PC-9 (cell line): Measurements from ENCODE around the gene TMOD1. TPM values are rescaled to one million over a fixed set of nuclear protein-coding genes. Genes with fewer than 3 reads are reported as not detected.

Experiments used
- BruUV-seq: library from RNA; stranded (reverse); fragments of 400-500 nt; replicated peaks from 2 replicates; lab custom pipeline; 2021; lab: Mats Ljungman, UMichigan
- CTCF ChIA-PET: fragments of 300-600 bp; sonication (Branson Sonifier 250); formaldehyde crosslinking; loops from one replicate; lab custom pipeline; 2022; ENCODE audit warnings: antibody characterized with exemption; lab: Charles Lee
- POLR2A ChIA-PET: fragments of 300-600 bp; sonication (Branson Sonifier 250); formaldehyde crosslinking; loops from one replicate; lab custom pipeline; 2022; ENCODE audit warnings: antibody characterized with exemption; ENCODE audit not compliant: unreplicated experiment; lab: Charles Lee
- DNase-seq, 2 experiments: peaks; one replicate each; pipeline versions ENCODE4 v3.0.0 to v3.0.0-alpha.2; 2015 to 2022; ENCODE audit warnings: mixed read lengths in 1 of 2
- H2AFZ ChIP-seq: fragments of 200-600 bp; sonication (generic); 2 replicates; pipeline ENCODE4 v1.8.1; 2017; ENCODE audit warnings: antibody characterized with exemption
- H3F3A ChIP-seq: fragments of 200-600 bp; sonication (generic); 2 replicates; pipeline ENCODE4 v1.8.1; 2017; ENCODE audit warnings: antibody characterized with exemption, mild to moderate bottlenecking, low read depth; ENCODE audit not compliant: insufficient read depth
- H3K27ac ChIP-seq: fragments of 200-600 bp; sonication (generic); 2 replicates; pipeline ENCODE4 v1.6.1; 2016; ENCODE audit warnings: mixed run types
- H3K27me3 ChIP-seq: fragments of 200-600 bp; sonication (generic); 2 replicates; pipeline ENCODE4 v1.6.1; 2016; ENCODE audit warnings: low read depth, mixed run types; ENCODE audit not compliant: insufficient read depth
- H3K36me3 ChIP-seq: fragments of 200-600 bp; sonication (generic); 2 replicates; pipeline ENCODE4 v1.6.1; 2016; ENCODE audit warnings: low read depth, mixed run types
- H3K4me1 ChIP-seq: fragments of 200-600 bp; sonication (generic); replicated peaks from 2 replicates; pipeline ENCODE4 v1.6.1; 2016; ENCODE audit warnings: mixed run types; ENCODE audit not compliant: insufficient read depth
- H3K4me2 ChIP-seq: fragments of 200-600 bp; sonication (generic); 2 replicates; pipeline ENCODE4 v1.6.1; 2017; ENCODE audit warnings: mixed run types
- H3K4me3 ChIP-seq: fragments of 200-600 bp; sonication (generic); 2 replicates; pipeline ENCODE4 v1.6.1; 2016; ENCODE audit warnings: mixed run types
- H3K79me2 ChIP-seq: fragments of 200-600 bp; sonication (generic); 2 replicates; pipeline ENCODE4 v1.6.1; 2017; ENCODE audit warnings: low read depth, mixed run types
- H3K9me2 ChIP-seq: fragments of 200-600 bp; sonication (generic); 2 replicates; pipeline ENCODE4 v1.8.1; 2017; ENCODE audit warnings: mild to moderate bottlenecking; ENCODE audit not compliant: insufficient read depth
- H3K9me3 ChIP-seq: fragments of 200-600 bp; sonication (generic); 2 replicates; pipeline ENCODE4 v1.8.1; 2016; ENCODE audit warnings: low read depth; ENCODE audit not compliant: insufficient read depth
- H4K20me1 ChIP-seq: fragments of 200-600 bp; sonication (generic); 2 replicates; pipeline ENCODE4 v1.8.1; 2017; ENCODE audit not compliant: insufficient read depth
- EZH2 ChIP-seq: fragments of 200-600 bp; sonication (generic); IDR thresholded peaks from 2 replicates; pipeline ENCODE4 v1.8.0; 2017; ENCODE audit warnings: antibody characterized with exemption, low read depth
- intact Hi-C: fragments of 100-400 bp; cut with micrococcal nuclease; formaldehyde crosslinking; loops from one replicate; pipeline ENCODE4 v1.10.0; 2022; ENCODE audit not compliant: unreplicated experiment
- total RNA-seq: library from RNA; stranded (reverse); gene quantifications from 2 replicates; pipeline ENCODE4 v1.2.3, GENCODE V29; 2021
- TF ChIP-seq, protein P1 (sequence below): fragments of 200-600 bp; sonication (generic); conservative IDR thresholded peaks from 2 replicates; pipeline ENCODE4 v1.6.1; 2017; ENCODE audit warnings: mixed run types, antibody characterized with exemption, mild to moderate bottlenecking, moderate library complexity

Gene TMOD1
- total RNA-seq, 1 experiment from 2014 or later = 6.8 TPM

DNA sequence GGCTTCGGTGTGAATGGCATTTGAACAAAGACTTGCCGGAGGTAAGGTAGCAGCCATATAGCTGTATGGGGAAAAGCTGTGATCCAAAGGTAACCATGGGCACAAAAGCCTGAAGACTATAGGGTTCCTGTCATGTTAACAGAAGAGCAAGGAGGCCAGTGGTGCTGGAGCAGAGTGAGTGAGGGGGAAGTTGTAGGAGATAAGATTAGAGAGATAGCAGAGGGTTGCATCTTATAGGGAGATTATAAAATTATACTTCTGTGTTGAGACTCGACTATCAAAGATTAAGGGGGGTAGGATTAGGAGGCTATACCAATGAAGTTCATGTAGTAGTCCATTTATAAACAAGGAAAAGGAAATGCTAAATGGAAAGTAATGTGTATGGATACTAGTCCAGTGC is 135.4 kb downstream of the TMOD1 start:
- H2AFZ ChIP-seq = no peak overlapping the region
- peaks cover 27% of the 10 kb centered on the region for H3K4me1 ChIP-seq
- intact Hi-C loops = no loop called here
- H4K20me1 ChIP-seq = peaks cover 52% of the 10 kb centered on the region
- TF ChIP-seq, protein P1, sequence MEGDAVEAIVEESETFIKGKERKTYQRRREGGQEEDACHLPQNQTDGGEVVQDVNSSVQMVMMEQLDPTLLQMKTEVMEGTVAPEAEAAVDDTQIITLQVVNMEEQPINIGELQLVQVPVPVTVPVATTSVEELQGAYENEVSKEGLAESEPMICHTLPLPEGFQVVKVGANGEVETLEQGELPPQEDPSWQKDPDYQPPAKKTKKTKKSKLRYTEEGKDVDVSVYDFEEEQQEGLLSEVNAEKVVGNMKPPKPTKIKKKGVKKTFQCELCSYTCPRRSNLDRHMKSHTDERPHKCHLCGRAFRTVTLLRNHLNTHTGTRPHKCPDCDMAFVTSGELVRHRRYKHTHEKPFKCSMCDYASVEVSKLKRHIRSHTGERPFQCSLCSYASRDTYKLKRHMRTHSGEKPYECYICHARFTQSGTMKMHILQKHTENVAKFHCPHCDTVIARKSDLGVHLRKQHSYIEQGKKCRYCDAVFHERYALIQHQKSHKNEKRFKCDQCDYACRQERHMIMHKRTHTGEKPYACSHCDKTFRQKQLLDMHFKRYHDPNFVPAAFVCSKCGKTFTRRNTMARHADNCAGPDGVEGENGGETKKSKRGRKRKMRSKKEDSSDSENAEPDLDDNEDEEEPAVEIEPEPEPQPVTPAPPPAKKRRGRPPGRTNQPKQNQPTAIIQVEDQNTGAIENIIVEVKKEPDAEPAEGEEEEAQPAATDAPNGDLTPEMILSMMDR = no peak
- no peak for TF ChIP-seq EZH2
- H3K9me2 ChIP-seq = no peaks in the 10 kb centered on the region
- ChIA-PET POLR2A (no interaction called here), CTCF (no interaction called here)
- no peak overlapping the region for H3K4me3 ChIP-seq
- peaks cover 28% of the 10 kb centered on the region for H3F3A ChIP-seq
- 0 out of 2 replicates have a peak overlapping the region, but pooled peaks have one; percentile 20 for H3K4me2 ChIP-seq
- H3K27ac ChIP-seq = no peak overlapping the region
- no TSS peak for BruUV-seq
- peaks cover 13% of the 10 kb centered on the region for H3K36me3 ChIP-seq
- H3K27me3 ChIP-seq = no peaks in the 10 kb centered on the region
- peaks cover 76% of the 10 kb centered on the region for H3K79me2 ChIP-seq
- no peak for DNase-seq
- no peaks in the 10 kb centered on the region for H3K9me3 ChIP-seq

DNA sequence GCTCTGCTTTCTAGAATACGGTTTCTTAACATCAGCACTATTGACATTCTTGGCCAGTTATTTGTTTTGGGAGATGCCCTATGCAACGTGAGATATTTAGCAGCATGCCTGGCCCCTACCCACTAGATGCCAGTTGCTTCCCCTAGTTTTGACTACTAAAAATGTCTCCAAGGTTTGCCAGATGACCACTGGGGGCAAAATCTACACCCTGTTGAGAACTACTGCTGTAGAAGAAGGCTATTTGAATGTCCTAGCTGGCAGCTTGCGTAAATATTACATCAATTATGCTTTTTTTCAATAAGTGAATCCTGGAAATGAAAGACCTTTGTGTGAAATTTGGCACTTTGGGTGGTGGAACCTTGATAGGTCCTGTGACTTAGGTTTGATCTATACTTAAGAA is 137.2 kb downstream of the TMOD1 start:
- no peaks in the 10 kb centered on the region for H3K9me2 ChIP-seq
- TF ChIP-seq, protein P1 = no peak
- no peak for TF ChIP-seq EZH2
- H3K4me1 ChIP-seq = peaks cover 25% of the 10 kb centered on the region
- H3K4me3 ChIP-seq = no peak overlapping the region
- H3K4me2 ChIP-seq = no peak overlapping the region
- ChIA-PET CTCF (no interaction called here), POLR2A (interaction anchor here (0.6 kb wide), 1 partner anchor 771 kb away, joined by 4 read pairs; no protein-coding TSS in a partner anchor)
- no peak overlapping the region for H3K27ac ChIP-seq
- no peaks in the 10 kb centered on the region for H3K27me3 ChIP-seq
- H3K79me2 ChIP-seq = peaks cover 73% of the 10 kb centered on the region
- no peak overlapping the region for H2AFZ ChIP-seq
- H3K9me3 ChIP-seq = no peaks in the 10 kb centered on the region
- H3F3A ChIP-seq = peaks cover 13% of the 10 kb centered on the region; the same call in 1 of the 2 replicates
- peaks cover 25% of the 10 kb centered on the region for H3K36me3 ChIP-seq
- no peak for DNase-seq
- BruUV-seq = no TSS peak
- peaks cover 52% of the 10 kb centered on the region for H4K20me1 ChIP-seq
- intact Hi-C loops = no loop called here

DNA sequence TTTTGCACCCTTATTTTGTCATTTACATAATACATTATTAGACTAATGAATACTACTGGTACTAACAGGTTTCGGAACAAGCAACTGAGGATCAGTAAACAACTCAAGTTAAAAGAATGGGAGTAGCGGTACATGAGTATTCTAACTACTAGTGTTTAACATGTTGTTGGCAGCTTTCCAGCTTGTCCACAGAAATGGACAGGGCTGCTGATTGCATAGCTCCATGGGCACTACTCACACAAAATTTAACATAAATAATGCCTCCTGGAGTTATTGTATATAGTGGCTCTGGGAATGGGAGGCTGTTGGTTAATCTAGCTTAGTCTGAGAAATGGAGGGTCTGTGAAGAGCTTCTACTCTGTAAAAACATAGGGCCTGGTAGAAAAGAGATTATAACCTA is 138.9 kb downstream of the TMOD1 start:
- intact Hi-C loops = no loop called here
- ChIA-PET CTCF (interaction anchor here (0.6 kb wide), 1 partner anchor 29 kb away, joined by 5 read pairs; no protein-coding TSS in a partner anchor), POLR2A (interaction anchor here (0.6 kb wide), 1 partner anchor 238 kb away, joined by 4 read pairs; no protein-coding TSS in a partner anchor)
- peaks cover 37% of the 10 kb centered on the region for H3K36me3 ChIP-seq
- H3K27me3 ChIP-seq = no peaks in the 10 kb centered on the region
- no peaks in the 10 kb centered on the region for H3K9me2 ChIP-seq
- peaks cover 16% of the 10 kb centered on the region for H3K4me1 ChIP-seq
- H3K79me2 ChIP-seq = peaks cover 57% of the 10 kb centered on the region
- TF ChIP-seq, protein P1 = no peak
- TF ChIP-seq EZH2 = no peak
- peaks cover 11% of the 10 kb centered on the region; the same call in 1 of the 2 replicates for H3F3A ChIP-seq
- H3K4me2 ChIP-seq = no peak overlapping the region
- H4K20me1 ChIP-seq = peaks cover 43% of the 10 kb centered on the region
- no peak overlapping the region for H2AFZ ChIP-seq
- no peak overlapping the region for H3K27ac ChIP-seq
- no TSS peak for BruUV-seq
- no peak overlapping the region for H3K4me3 ChIP-seq
- no peak for DNase-seq
- H3K9me3 ChIP-seq = no peaks in the 10 kb centered on the region
